MCF 10A (cell line): Measurements from ENCODE around the gene MAP6. TPM values are rescaled to one million over a fixed set of nuclear protein-coding genes. Genes with fewer than 3 reads are reported as not detected.

Experiments used
- BruUV-seq: library from RNA; stranded (reverse); fragments of 400-500 nt; replicated peaks from 2 replicates; lab custom pipeline; 2021; lab: Mats Ljungman, UMichigan
- CTCF ChIA-PET: fragments of 300-600 bp; sonication (Branson Sonifier 250); formaldehyde crosslinking; extraction: SDS; loops from one replicate; lab custom pipeline; 2021; ENCODE audit warnings: antibody characterized with exemption, inconsistent platforms; lab: Yijun Ruan, JAX
- POLR2A ChIA-PET: fragments of 300-600, 350-650 bp; sonication (Branson Sonifier 250); formaldehyde crosslinking; extraction: SDS; loops from one replicate; lab custom pipeline; 2020; ENCODE audit warnings: antibody characterized with exemption, inconsistent platforms; lab: Yijun Ruan, JAX
- DNase-seq: peaks from one replicate; pipeline ENCODE4 v3.0.0-alpha.2; 2018; ENCODE audit not compliant: unreplicated experiment
- H3K27ac Mint-ChIP-seq: one replicate; pipeline ENCODE4 v1.8.0; 2022; ENCODE audit warnings: mild to moderate bottlenecking, low read depth, mixed read lengths; ENCODE audit not compliant: unreplicated experiment
- H3K27me3 Mint-ChIP-seq: one replicate; pipeline ENCODE4 v1.8.0; 2022; ENCODE audit warnings: mixed read lengths; ENCODE audit not compliant: insufficient read depth, unreplicated experiment
- H3K36me3 Mint-ChIP-seq: one replicate; pipeline ENCODE4 v1.8.0; 2022; ENCODE audit warnings: mild to moderate bottlenecking, moderate library complexity, mixed read lengths; ENCODE audit not compliant: insufficient read depth, unreplicated experiment
- H3K4me1 Mint-ChIP-seq: one replicate; pipeline ENCODE4 v1.8.0; 2022; ENCODE audit warnings: mixed read lengths; ENCODE audit not compliant: insufficient read depth, unreplicated experiment
- H3K4me3 Mint-ChIP-seq: one replicate; pipeline ENCODE4 v1.8.0; 2022; ENCODE audit warnings: mild to moderate bottlenecking, moderate library complexity, mixed read lengths; ENCODE audit not compliant: unreplicated experiment
- H3K9me3 Mint-ChIP-seq: one replicate; pipeline ENCODE4 v1.8.0; 2022; ENCODE audit warnings: mixed read lengths; ENCODE audit not compliant: unreplicated experiment
- intact Hi-C: fragments of 100-400 bp; cut with micrococcal nuclease; formaldehyde crosslinking; loops from 2 replicates; pipeline ENCODE4 v1.14.1; 2022
- total RNA-seq: library from RNA; stranded (reverse); gene quantifications from 2 replicates; pipeline ENCODE4 v1.2.3, GENCODE V29; 2022
- TF ChIP-seq, protein P1 (sequence below): fragments of 200-600 bp; IDR thresholded peaks from one replicate; pipeline ENCODE4 v1.8.0; 2022; ENCODE audit warnings: antibody characterized with exemption, mild to moderate bottlenecking; ENCODE audit not compliant: unreplicated experiment

MAP6 gene
- total RNA-seq, 1 experiment from 2014 or later, result not detected

GRCh38 chr11:75625991-75626888, 42.6 kb downstream of the MAP6 start:
- Mint-ChIP-seq H3K4me1 (peaks cover 9% of the 10 kb centered on the region), H3K27me3 (peaks cover 15% of the 10 kb centered on the region), H3K4me3 (no peak overlapping the region), H3K9me3 (no peaks in the 10 kb centered on the region), H3K36me3 (no peaks in the 10 kb centered on the region), H3K27ac (no peak overlapping the region)
- no TSS peak for BruUV-seq
- DNase-seq, result peak; percentile 69
- CTCF ChIA-PET, result interaction anchor here (0.6 to 0.7 kb wide), 2 partner anchors 45 to 181 kb away, joined by 3 read pairs; no protein-coding TSS in a partner anchor
- intact Hi-C loops, result no loop called here
- POLR2A ChIA-PET, result no interaction called here
- TF ChIP-seq, protein P1, sequence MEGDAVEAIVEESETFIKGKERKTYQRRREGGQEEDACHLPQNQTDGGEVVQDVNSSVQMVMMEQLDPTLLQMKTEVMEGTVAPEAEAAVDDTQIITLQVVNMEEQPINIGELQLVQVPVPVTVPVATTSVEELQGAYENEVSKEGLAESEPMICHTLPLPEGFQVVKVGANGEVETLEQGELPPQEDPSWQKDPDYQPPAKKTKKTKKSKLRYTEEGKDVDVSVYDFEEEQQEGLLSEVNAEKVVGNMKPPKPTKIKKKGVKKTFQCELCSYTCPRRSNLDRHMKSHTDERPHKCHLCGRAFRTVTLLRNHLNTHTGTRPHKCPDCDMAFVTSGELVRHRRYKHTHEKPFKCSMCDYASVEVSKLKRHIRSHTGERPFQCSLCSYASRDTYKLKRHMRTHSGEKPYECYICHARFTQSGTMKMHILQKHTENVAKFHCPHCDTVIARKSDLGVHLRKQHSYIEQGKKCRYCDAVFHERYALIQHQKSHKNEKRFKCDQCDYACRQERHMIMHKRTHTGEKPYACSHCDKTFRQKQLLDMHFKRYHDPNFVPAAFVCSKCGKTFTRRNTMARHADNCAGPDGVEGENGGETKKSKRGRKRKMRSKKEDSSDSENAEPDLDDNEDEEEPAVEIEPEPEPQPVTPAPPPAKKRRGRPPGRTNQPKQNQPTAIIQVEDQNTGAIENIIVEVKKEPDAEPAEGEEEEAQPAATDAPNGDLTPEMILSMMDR, result no peak

GRCh38 chr11:75625021-75625420, 43.8 kb downstream of the MAP6 start:
- Mint-ChIP-seq H3K9me3 (no peaks in the 10 kb centered on the region), H3K4me3 (no peak overlapping the region), H3K27me3 (peaks cover 6% of the 10 kb centered on the region), H3K27ac (no peak overlapping the region), H3K36me3 (no peaks in the 10 kb centered on the region), H3K4me1 (peaks cover 9% of the 10 kb centered on the region)
- CTCF ChIA-PET, result no interaction called here
- POLR2A ChIA-PET, result interaction anchor here (1.0 kb wide), 1 partner anchor 11 kb away, joined by 5 read pairs; no protein-coding TSS in a partner anchor
- no peak for DNase-seq
- TF ChIP-seq, protein P1, result no peak
- intact Hi-C loops, result no loop called here
- BruUV-seq, result no TSS peak

GRCh38 chr11:75616281-75616680, 52.6 kb downstream of the MAP6 start:
- Mint-ChIP-seq H3K36me3 (peaks cover under 1% of the 10 kb centered on the region), H3K4me1 (no peaks in the 10 kb centered on the region), H3K27me3 (no peaks in the 10 kb centered on the region), H3K27ac (no peak overlapping the region), H3K4me3 (no peak overlapping the region), H3K9me3 (no peaks in the 10 kb centered on the region)
- intact Hi-C loops, result no loop called here
- TF ChIP-seq, protein P1, result no peak
- ChIA-PET CTCF (interaction anchor here (0.6 kb wide), 1 partner anchor 194 kb away, joined by 3 read pairs; no protein-coding TSS in a partner anchor), POLR2A (interaction anchor here (0.7 kb wide), 1 partner anchor 827 kb away, joined by 3 read pairs; no protein-coding TSS in a partner anchor)
- DNase-seq, result no peak
- BruUV-seq, result no TSS peak

GRCh38 chr11:75615751-75616150, 53.1 kb downstream of the MAP6 start:
- TF ChIP-seq, protein P1, result no peak
- intact Hi-C loops, result no loop called here
- ChIA-PET CTCF (interaction anchor here (0.6 to 0.7 kb wide), 2 partner anchors 13 to 358 kb away, joined by 3 read pairs; no protein-coding TSS in a partner anchor), POLR2A (no interaction called here)
- Mint-ChIP-seq H3K4me1 (no peaks in the 10 kb centered on the region), H3K4me3 (no peak overlapping the region), H3K27me3 (no peaks in the 10 kb centered on the region), H3K9me3 (no peaks in the 10 kb centered on the region), H3K36me3 (peaks cover 5% of the 10 kb centered on the region), H3K27ac (no peak overlapping the region)
- no peak for DNase-seq
- BruUV-seq, result no TSS peak
